Mesenchymal stem cell (in vitro differentiated cells and primary cell): Measurements from ENCODE around the gene CPNE7.

Source experiments
- DNase-seq: peaks from one replicate; pipeline ENCODE4 v3.0.0-alpha.2; 2013
- H2AFZ ChIP-seq: one replicate; pipeline ENCODE4 v1.6.1; 2013; ENCODE audit warnings: low read depth, mild to moderate bottlenecking, control low read depth, inconsistent platforms, low read length, moderate library complexity
- H2AK5ac ChIP-seq: 2 replicates; pipeline ENCODE4 v1.6.1; 2013; ENCODE audit warnings: low read length, moderate library complexity, mild to moderate bottlenecking, inconsistent platforms; ENCODE audit not compliant: severe bottlenecking
- H2BK120ac ChIP-seq: one replicate; pipeline ENCODE4 v1.6.1; 2013; ENCODE audit warnings: low read depth, mild to moderate bottlenecking, inconsistent platforms, low read length, moderate library complexity
- H2BK12ac ChIP-seq, 2 experiments: one replicate each; pipeline ENCODE4 v1.6.1; 2013; ENCODE audit warnings: inconsistent platforms in 2 of 2, low read length in 2 of 2, mild to moderate bottlenecking in 2 of 2, moderate library complexity in 2 of 2, control low read depth in 1 of 2
- H2BK15ac ChIP-seq: one replicate; pipeline ENCODE4 v1.6.1; 2013; ENCODE audit warnings: mild to moderate bottlenecking, low read depth, inconsistent platforms; ENCODE audit not compliant: poor library complexity, severe bottlenecking
- H2BK5ac ChIP-seq: 2 replicates; pipeline ENCODE4 v1.6.1; 2013; ENCODE audit warnings: low read depth, mild to moderate bottlenecking, low read length, control low read depth, inconsistent platforms; ENCODE audit not compliant: poor library complexity, severe bottlenecking
- H3K14ac ChIP-seq, 2 experiments: one replicate each; pipeline ENCODE4 v1.6.1; 2013; ENCODE audit warnings: inconsistent platforms in 2 of 2, low read length in 2 of 2, control low read depth in 1 of 2, mild to moderate bottlenecking in 1 of 2, moderate library complexity in 1 of 2
- H3K18ac ChIP-seq, 2 experiments: one replicate each; pipeline ENCODE4 v1.6.1; 2013; ENCODE audit warnings: inconsistent platforms in 2 of 2, low read length in 2 of 2, control low read depth in 1 of 2, low read depth in 1 of 2, mild to moderate bottlenecking in 1 of 2
- H3K23ac ChIP-seq, 2 experiments: one replicate each; pipeline ENCODE4 v1.6.1; 2013; ENCODE audit warnings: inconsistent platforms in 2 of 2, low read length in 2 of 2, mild to moderate bottlenecking in 2 of 2, moderate library complexity in 2 of 2, control low read depth in 1 of 2
- H3K27ac ChIP-seq: 2 replicates; pipeline ENCODE4 v1.5.1; 2013; ENCODE audit warnings: mild to moderate bottlenecking, moderate library complexity, low read length, control low read depth, inconsistent platforms; ENCODE audit not compliant: poor library complexity, severe bottlenecking
- H3K27me3 ChIP-seq, 2 experiments: 2 replicates each; pipeline versions ENCODE4 v1.6.1 to v1.7.0; 2013; ENCODE audit warnings: low read length in 2 of 2, mild to moderate bottlenecking in 2 of 2, moderate library complexity in 2 of 2, control low read depth in 1 of 2, inconsistent platforms in 1 of 2; ENCODE audit not compliant: control insufficient read depth in 1 of 2, insufficient read depth in 1 of 2
- H3K36me3 ChIP-seq, 2 experiments: 2 replicates each; pipeline versions ENCODE4 v1.6.1 to v1.7.0; 2013; ENCODE audit warnings: low read length in 2 of 2, control low read depth in 1 of 2, inconsistent platforms in 1 of 2, low read depth in 1 of 2, mild to moderate bottlenecking in 1 of 2; ENCODE audit not compliant: insufficient read depth in 2 of 2, control insufficient read depth in 1 of 2
- H3K4ac ChIP-seq, 2 experiments: one replicate each; pipeline ENCODE4 v1.6.1; 2013; ENCODE audit warnings: inconsistent platforms in 2 of 2, low read length in 2 of 2, mild to moderate bottlenecking in 2 of 2, moderate library complexity in 2 of 2, control low read depth in 1 of 2, low read depth in 1 of 2
- H3K4me1 ChIP-seq: 2 replicates; pipeline ENCODE4 v1.6.1; 2013; ENCODE audit warnings: low read depth, low read length, control low read depth; ENCODE audit not compliant: control insufficient read depth, insufficient read depth
- H3K4me2 ChIP-seq: 2 replicates; pipeline ENCODE4 v1.6.1; 2013; ENCODE audit warnings: low read length, mild to moderate bottlenecking, inconsistent platforms; ENCODE audit not compliant: poor library complexity, severe bottlenecking
- H3K4me3 ChIP-seq, 2 experiments: 2 replicates each; pipeline versions ENCODE4 v1.5.1 to v1.7.0; 2013; ENCODE audit warnings: low read length in 2 of 2, mild to moderate bottlenecking in 2 of 2, control low read depth in 1 of 2, low read depth in 1 of 2; ENCODE audit not compliant: insufficient read depth in 1 of 2
- H3K79me1 ChIP-seq: replicated peaks from 2 replicates; pipeline ENCODE4 v1.6.1; 2013; ENCODE audit warnings: mild to moderate bottlenecking, control low read depth, low read length, inconsistent platforms; ENCODE audit not compliant: poor library complexity, severe bottlenecking
- H3K9ac ChIP-seq: 2 replicates; pipeline ENCODE4 v1.7.0; 2013; ENCODE audit warnings: mild to moderate bottlenecking, low read length, moderate library complexity
- H3K9me3 ChIP-seq: 2 replicates; pipeline ENCODE4 v1.7.0; 2013; ENCODE audit warnings: mild to moderate bottlenecking, low read length; ENCODE audit not compliant: control insufficient read depth
- H4K8ac ChIP-seq: one replicate; pipeline ENCODE4 v1.6.1; 2013; ENCODE audit warnings: inconsistent platforms, mild to moderate bottlenecking, low read length, moderate library complexity
- H4K91ac ChIP-seq: one replicate; pipeline ENCODE4 v1.6.1; 2013; ENCODE audit warnings: mild to moderate bottlenecking, low read length, inconsistent platforms
- WGBS: methylation state at CpG from one replicate; pipeline ENCODE4 v1.1.7; 2013; ENCODE audit warnings: mixed read lengths; 5-methylcytosine and 5-hydroxymethylcytosine counted together

Gene CPNE7

GRCh38 chr16:89596957-89597649 is 21.5 kb downstream of the CPNE7 start:
- Histone ChIP-seq H2AFZ (no peak overlapping the region), H3K4me3 (no peak overlapping the region), H2BK12ac (no peak overlapping the region), H2BK120ac (no peak overlapping the region), H3K4me1 (peaks cover 16% of the 10 kb centered on the region), H4K91ac (no peak overlapping the region), H3K18ac (no peak overlapping the region), H3K14ac (no peak overlapping the region), H4K8ac (no peak overlapping the region), H3K4me2 (no peak overlapping the region), H3K27me3 (no peaks in the 10 kb centered on the region), H2AK5ac (no peak overlapping the region), H2BK15ac (no peak overlapping the region), H3K4ac (no peak overlapping the region), H3K79me1 (no peaks in the 10 kb centered on the region), H3K36me3 (peaks cover 0 to 3% of the 10 kb centered on the region in 2 experiments), H3K27ac (no peak overlapping the region), H2BK5ac (no peak overlapping the region), H3K23ac (no peak overlapping the region), H3K9ac (no peak overlapping the region), H3K9me3 (no peaks in the 10 kb centered on the region)
- no peak for DNase-seq
- 91% methylated on average over 17 of the region's 19 CpGs for WGBS

DNA sequence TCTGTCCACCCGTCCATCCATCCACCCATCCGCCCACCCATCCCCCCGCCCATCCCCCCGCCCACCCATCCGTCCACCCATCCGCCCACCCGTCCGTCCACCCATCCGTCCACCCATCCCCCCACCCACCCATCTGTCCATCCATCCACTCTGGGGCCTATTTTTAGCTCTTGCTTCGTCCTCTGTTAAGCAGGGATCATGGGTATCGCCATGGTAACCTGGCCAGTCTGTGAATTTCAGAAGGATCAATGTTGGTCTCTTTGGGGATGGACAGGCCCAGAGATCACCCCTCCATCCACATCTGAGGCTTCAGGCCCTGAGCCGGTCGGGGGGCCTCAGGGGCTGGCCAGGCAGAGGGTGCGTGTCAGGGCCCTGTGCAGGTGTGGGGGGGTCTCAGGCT is 22.6 kb downstream of the CPNE7 start:
- no peak overlapping the region for H3K9ac ChIP-seq
- no peak overlapping the region for H4K8ac ChIP-seq
- no peak overlapping the region for H3K4me3 ChIP-seq
- H3K27ac ChIP-seq = no peak overlapping the region
- H3K14ac ChIP-seq = no peak overlapping the region
- H2BK120ac ChIP-seq = no peak overlapping the region
- no peak overlapping the region for H3K23ac ChIP-seq
- H3K36me3 ChIP-seq = peaks cover 0 to 3% of the 10 kb centered on the region in 2 experiments
- H3K9me3 ChIP-seq = no peaks in the 10 kb centered on the region
- H3K4me2 ChIP-seq = no peak overlapping the region
- H2BK15ac ChIP-seq = no peak overlapping the region
- no peak overlapping the region for H3K18ac ChIP-seq
- no peak overlapping the region for H2AK5ac ChIP-seq
- no peak overlapping the region for H4K91ac ChIP-seq
- H2BK12ac ChIP-seq = no peak overlapping the region
- H3K27me3 ChIP-seq = no peaks in the 10 kb centered on the region
- DNase-seq = peak; percentile 77
- WGBS = no CpG with 5 or more reads among the region's 14 CpGs
- H3K4ac ChIP-seq = no peak overlapping the region
- H3K79me1 ChIP-seq = no peaks in the 10 kb centered on the region
- peaks cover 26% of the 10 kb centered on the region for H3K4me1 ChIP-seq
- H2BK5ac ChIP-seq = no peak overlapping the region
- no peak overlapping the region for H2AFZ ChIP-seq

GRCh38 chr16:89599451-89599858 is 23.9 kb downstream of the CPNE7 start:
- Histone ChIP-seq H3K4ac (no peak overlapping the region), H2AFZ (no peak overlapping the region), H2BK12ac (peak overlapping the region in 1 of 2 experiments; percentile 17), H2BK5ac (no peak overlapping the region), H3K9ac (no peak overlapping the region), H4K8ac (no peak overlapping the region), H2BK15ac (no peak overlapping the region), H4K91ac (no peak overlapping the region), H3K4me1 (peaks cover 27% of the 10 kb centered on the region), H3K23ac (no peak overlapping the region), H3K36me3 (peaks cover 0 to 3% of the 10 kb centered on the region in 2 experiments), H3K4me3 (peak overlapping the region in 1 of 2 experiments; percentile 27), H3K18ac (no peak overlapping the region), H3K27me3 (no peaks in the 10 kb centered on the region), H3K14ac (peak overlapping the region in 1 of 2 experiments; percentile 13), H3K4me2 (no peak overlapping the region), H2AK5ac (peak overlapping the region; percentile 69), H3K9me3 (no peaks in the 10 kb centered on the region), H3K79me1 (no peaks in the 10 kb centered on the region), H3K27ac (no peak overlapping the region), H2BK120ac (no peak overlapping the region)
- WGBS = 41% methylated on average over 7 of the region's 8 CpGs
- no peak for DNase-seq

DNA sequence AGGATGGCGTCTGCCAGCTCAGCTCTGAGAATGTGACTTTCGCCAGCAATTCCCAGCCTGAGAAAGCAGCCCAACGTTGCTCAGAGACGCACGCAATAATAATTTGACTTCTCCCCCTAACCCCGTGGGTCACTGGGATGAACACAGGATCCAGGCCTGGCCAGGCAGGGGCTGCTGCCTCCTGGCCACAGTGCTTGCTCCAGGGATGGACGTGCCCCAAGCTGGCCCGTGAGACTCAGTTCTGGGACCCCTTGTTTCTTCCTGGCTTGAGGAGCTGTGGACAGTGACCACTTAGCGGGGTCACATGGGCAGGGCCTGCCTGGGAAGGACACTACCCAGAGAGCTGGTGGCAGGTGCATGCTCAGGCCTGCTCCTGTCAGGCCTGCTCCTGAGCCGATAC is 24.3 kb downstream of the CPNE7 start:
- no peak overlapping the region for H3K23ac ChIP-seq
- H2AFZ ChIP-seq = no peak overlapping the region
- peak overlapping the region in 1 of 2 experiments; percentile 17 for H2BK12ac ChIP-seq
- no peak overlapping the region for H3K18ac ChIP-seq
- 91% methylated on average over 10 of the region's 10 CpGs for WGBS
- no peak overlapping the region for H2AK5ac ChIP-seq
- no peak overlapping the region for H3K9ac ChIP-seq
- H2BK15ac ChIP-seq = no peak overlapping the region
- H3K4me2 ChIP-seq = no peak overlapping the region
- H4K8ac ChIP-seq = no peak overlapping the region
- H3K4ac ChIP-seq = no peak overlapping the region
- H3K4me3 ChIP-seq = peak overlapping the region in 1 of 2 experiments; percentile 27
- H2BK120ac ChIP-seq = no peak overlapping the region
- H3K79me1 ChIP-seq = no peaks in the 10 kb centered on the region
- peaks cover 0 to 3% of the 10 kb centered on the region in 2 experiments for H3K36me3 ChIP-seq
- peaks cover 0 to 4% of the 10 kb centered on the region in 2 experiments for H3K27me3 ChIP-seq
- H3K9me3 ChIP-seq = no peaks in the 10 kb centered on the region
- no peak overlapping the region for H2BK5ac ChIP-seq
- peaks cover 27% of the 10 kb centered on the region for H3K4me1 ChIP-seq
- no peak overlapping the region for H3K27ac ChIP-seq
- no peak for DNase-seq
- no peak overlapping the region for H4K91ac ChIP-seq
- H3K14ac ChIP-seq = no peak overlapping the region
